ENCODE measurements around the gene CLRN3.

DNA sequence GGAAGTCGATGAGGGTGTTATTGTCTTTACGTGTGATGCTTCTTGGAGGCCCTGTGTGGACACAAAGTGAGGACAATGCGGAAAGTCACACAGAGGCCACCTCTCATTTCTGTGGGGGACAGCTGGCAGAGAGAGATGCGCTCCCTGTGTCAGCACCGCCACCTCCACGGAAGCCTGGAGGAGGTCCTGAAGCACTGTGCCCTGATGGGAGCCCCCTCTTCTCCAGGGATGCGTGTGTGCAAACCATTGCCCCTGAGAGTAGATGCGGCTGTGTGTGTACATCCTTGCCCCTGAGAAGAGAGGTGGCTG lies 16.2 kb upstream of the CLRN3 start:
- TF ChIP-seq EZH2 (IDR thresholded peaks at IDR 0.05; ENCODE audit: low read depth, unreplicated experiment) (no peak), CTCF (conservative IDR thresholded peaks at IDR 0.05; ENCODE audit: low read depth in 2 of 2) (no peak), EZH2phosphoT487 (IDR thresholded peaks at IDR 0.05; ENCODE audit: unreplicated experiment) (no peak), ETS1 (IDR thresholded peaks at IDR 0.05) (no peak), CREB1 (CRISPR knock-in tag; IDR thresholded peaks at IDR 0.05; ENCODE audit: low read depth) (no peak)
- TF ChIP-seq, protein P1, sequence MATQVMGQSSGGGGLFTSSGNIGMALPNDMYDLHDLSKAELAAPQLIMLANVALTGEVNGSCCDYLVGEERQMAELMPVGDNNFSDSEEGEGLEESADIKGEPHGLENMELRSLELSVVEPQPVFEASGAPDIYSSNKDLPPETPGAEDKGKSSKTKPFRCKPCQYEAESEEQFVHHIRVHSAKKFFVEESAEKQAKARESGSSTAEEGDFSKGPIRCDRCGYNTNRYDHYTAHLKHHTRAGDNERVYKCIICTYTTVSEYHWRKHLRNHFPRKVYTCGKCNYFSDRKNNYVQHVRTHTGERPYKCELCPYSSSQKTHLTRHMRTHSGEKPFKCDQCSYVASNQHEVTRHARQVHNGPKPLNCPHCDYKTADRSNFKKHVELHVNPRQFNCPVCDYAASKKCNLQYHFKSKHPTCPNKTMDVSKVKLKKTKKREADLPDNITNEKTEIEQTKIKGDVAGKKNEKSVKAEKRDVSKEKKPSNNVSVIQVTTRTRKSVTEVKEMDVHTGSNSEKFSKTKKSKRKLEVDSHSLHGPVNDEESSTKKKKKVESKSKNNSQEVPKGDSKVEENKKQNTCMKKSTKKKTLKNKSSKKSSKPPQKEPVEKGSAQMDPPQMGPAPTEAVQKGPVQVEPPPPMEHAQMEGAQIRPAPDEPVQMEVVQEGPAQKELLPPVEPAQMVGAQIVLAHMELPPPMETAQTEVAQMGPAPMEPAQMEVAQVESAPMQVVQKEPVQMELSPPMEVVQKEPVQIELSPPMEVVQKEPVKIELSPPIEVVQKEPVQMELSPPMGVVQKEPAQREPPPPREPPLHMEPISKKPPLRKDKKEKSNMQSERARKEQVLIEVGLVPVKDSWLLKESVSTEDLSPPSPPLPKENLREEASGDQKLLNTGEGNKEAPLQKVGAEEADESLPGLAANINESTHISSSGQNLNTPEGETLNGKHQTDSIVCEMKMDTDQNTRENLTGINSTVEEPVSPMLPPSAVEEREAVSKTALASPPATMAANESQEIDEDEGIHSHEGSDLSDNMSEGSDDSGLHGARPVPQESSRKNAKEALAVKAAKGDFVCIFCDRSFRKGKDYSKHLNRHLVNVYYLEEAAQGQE (IDR thresholded peaks at IDR 0.05; ENCODE audit: unreplicated experiment), result no peak

All from GM23338 (cell line).